Parathyroid adenoma (tissue), 2 donors: ENCODE data around the gene UBXN11.

ENCODE experiments used
- H2AFZ ChIP-seq: fragments of 300-600 bp; sonication (generic); one replicate; pipeline ENCODE4 v1.7.0; 2017; ENCODE audit warnings: antibody characterized with exemption, mild to moderate bottlenecking
- H3K27ac ChIP-seq: fragments of 300-600 bp; sonication (generic); one replicate; pipeline ENCODE4 v1.7.0; 2017
- H3K27me3 ChIP-seq: fragments of 300-600 bp; sonication (generic); one replicate; pipeline ENCODE4 v1.7.0; 2017; ENCODE audit warnings: low read length; ENCODE audit not compliant: control insufficient read depth, insufficient read depth
- H3K36me3 ChIP-seq: fragments of 300-600 bp; sonication (generic); one replicate; pipeline ENCODE4 v1.7.0; 2017; ENCODE audit warnings: low read length; ENCODE audit not compliant: control insufficient read depth, insufficient read depth
- H3K4me1 ChIP-seq: fragments of 300-600 bp; sonication (generic); one replicate; pipeline ENCODE4 v1.7.0; 2017; ENCODE audit warnings: control low read depth
- H3K4me2 ChIP-seq: fragments of 300-600 bp; sonication (generic); one replicate; pipeline ENCODE4 v1.7.0; 2017; ENCODE audit warnings: low read length
- H3K4me3 ChIP-seq: fragments of 300-600 bp; sonication (generic); one replicate; pipeline ENCODE4 v1.7.0; 2017; ENCODE audit warnings: low read depth, low read length
- H3K79me2 ChIP-seq: fragments of 300-600 bp; sonication (generic); one replicate; pipeline ENCODE4 v1.7.0; 2017; ENCODE audit warnings: control low read depth
- H3K9ac ChIP-seq: fragments of 300-600 bp; sonication (generic); one replicate; pipeline ENCODE4 v1.7.0; 2017; ENCODE audit warnings: mild to moderate bottlenecking
- H3K9me3 ChIP-seq: fragments of 300-600 bp; sonication (generic); one replicate; pipeline ENCODE4 v1.7.0; 2017; ENCODE audit warnings: low read length; ENCODE audit not compliant: control insufficient read depth
- TF ChIP-seq, protein P1 (sequence below): fragments of 300-600 bp; sonication (generic); IDR thresholded peaks from one replicate; pipeline ENCODE4 v1.7.0; 2017; ENCODE audit warnings: antibody characterized with exemption, mild to moderate bottlenecking
- donor health status: primary hyperparathyroidism.

Gene UBXN11

DNA sequence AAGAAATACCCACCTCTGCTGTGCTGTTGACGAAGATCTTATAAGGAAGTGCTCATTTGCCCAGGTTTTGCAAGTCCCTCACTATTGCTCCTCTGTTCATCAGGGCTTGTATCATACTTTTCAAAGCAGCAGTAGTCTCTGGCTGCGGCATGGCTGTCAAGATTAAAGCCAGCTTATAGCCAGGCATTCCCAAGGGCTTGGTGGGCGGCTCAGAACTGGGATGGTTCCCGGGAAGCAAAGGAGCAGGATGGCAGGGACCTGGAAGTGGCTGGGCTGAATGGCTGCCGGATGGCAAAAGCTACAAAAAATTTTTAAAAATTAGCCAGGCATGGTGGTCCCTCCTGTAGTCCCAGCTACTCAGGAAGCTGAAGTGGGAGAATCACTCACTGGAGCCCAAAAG, 43.2 kb downstream of the UBXN11 start:
- H3K79me2 ChIP-seq = no peaks in the 10 kb centered on the region
- no peak overlapping the region for H3K9ac ChIP-seq
- no peaks in the 10 kb centered on the region for H3K36me3 ChIP-seq

GRCh38 chr1:26259578-26259977, 46.9 kb downstream of the UBXN11 start:
- Histone ChIP-seq H3K4me1 (peaks cover 7% of the 10 kb centered on the region), H3K27me3 (no peaks in the 10 kb centered on the region), H3K27ac (no peak overlapping the region), H2AFZ (no peak overlapping the region), H3K9me3 (no peaks in the 10 kb centered on the region), H3K4me3 (no peak overlapping the region), H3K9ac (no peak overlapping the region), H3K4me2 (no peak overlapping the region), H3K79me2 (no peaks in the 10 kb centered on the region), H3K36me3 (no peaks in the 10 kb centered on the region)
- TF ChIP-seq, protein P1, sequence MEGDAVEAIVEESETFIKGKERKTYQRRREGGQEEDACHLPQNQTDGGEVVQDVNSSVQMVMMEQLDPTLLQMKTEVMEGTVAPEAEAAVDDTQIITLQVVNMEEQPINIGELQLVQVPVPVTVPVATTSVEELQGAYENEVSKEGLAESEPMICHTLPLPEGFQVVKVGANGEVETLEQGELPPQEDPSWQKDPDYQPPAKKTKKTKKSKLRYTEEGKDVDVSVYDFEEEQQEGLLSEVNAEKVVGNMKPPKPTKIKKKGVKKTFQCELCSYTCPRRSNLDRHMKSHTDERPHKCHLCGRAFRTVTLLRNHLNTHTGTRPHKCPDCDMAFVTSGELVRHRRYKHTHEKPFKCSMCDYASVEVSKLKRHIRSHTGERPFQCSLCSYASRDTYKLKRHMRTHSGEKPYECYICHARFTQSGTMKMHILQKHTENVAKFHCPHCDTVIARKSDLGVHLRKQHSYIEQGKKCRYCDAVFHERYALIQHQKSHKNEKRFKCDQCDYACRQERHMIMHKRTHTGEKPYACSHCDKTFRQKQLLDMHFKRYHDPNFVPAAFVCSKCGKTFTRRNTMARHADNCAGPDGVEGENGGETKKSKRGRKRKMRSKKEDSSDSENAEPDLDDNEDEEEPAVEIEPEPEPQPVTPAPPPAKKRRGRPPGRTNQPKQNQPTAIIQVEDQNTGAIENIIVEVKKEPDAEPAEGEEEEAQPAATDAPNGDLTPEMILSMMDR = no peak

More for the DNA sequence above, 43.2 kb downstream of the UBXN11 start:
- Histone ChIP-seq H3K27ac (no peak overlapping the region), H2AFZ (no peak overlapping the region), H3K4me3 (no peak overlapping the region), H3K27me3 (no peaks in the 10 kb centered on the region), H3K4me1 (no peaks in the 10 kb centered on the region), H3K4me2 (no peak overlapping the region), H3K9me3 (no peaks in the 10 kb centered on the region)
- TF ChIP-seq, protein P1 = no peak

- no peak overlapping the region for H3K9ac ChIP-seq
- no peak overlapping the region for H3K27ac ChIP-seq
- H3K4me1 ChIP-seq = peaks cover 7% of the 10 kb centered on the region
- no peak overlapping the region for H3K4me3 ChIP-seq
- no peaks in the 10 kb centered on the region for H3K27me3 ChIP-seq
- H3K4me2 ChIP-seq = no peak overlapping the region
- TF ChIP-seq, protein P1 = no peak
- no peaks in the 10 kb centered on the region for H3K36me3 ChIP-seq
- H3K9me3 ChIP-seq = no peaks in the 10 kb centered on the region
- no peaks in the 10 kb centered on the region for H3K79me2 ChIP-seq
- H2AFZ ChIP-seq = no peak overlapping the region
Measured at GRCh38 chr1:26259005-26259404, 47.4 kb downstream of the UBXN11 start.

- H3K4me3 ChIP-seq = no peak overlapping the region
Measured at GRCh38 chr1:26257222-26257621, 49.2 kb downstream of the UBXN11 start.

GRCh38 chr1:26254404-26254803, 52.0 kb downstream of the UBXN11 start:
- Histone ChIP-seq H2AFZ (no peak overlapping the region), H3K4me3 (no peak overlapping the region), H3K27me3 (no peaks in the 10 kb centered on the region), H3K36me3 (no peaks in the 10 kb centered on the region), H3K4me2 (no peak overlapping the region), H3K27ac (no peak overlapping the region), H3K4me1 (peaks cover 7% of the 10 kb centered on the region), H3K79me2 (no peaks in the 10 kb centered on the region), H3K9me3 (no peaks in the 10 kb centered on the region), H3K9ac (no peak overlapping the region)
- TF ChIP-seq, protein P1 = no peak

More at GRCh38 chr1:26257222-26257621, 49.2 kb downstream of the UBXN11 start:
- Histone ChIP-seq H2AFZ (no peak overlapping the region), H3K4me1 (peaks cover 7% of the 10 kb centered on the region), H3K79me2 (no peaks in the 10 kb centered on the region), H3K4me2 (no peak overlapping the region), H3K27me3 (no peaks in the 10 kb centered on the region), H3K9ac (no peak overlapping the region), H3K9me3 (no peaks in the 10 kb centered on the region), H3K36me3 (no peaks in the 10 kb centered on the region), H3K27ac (peak overlapping the region; percentile 74)
- TF ChIP-seq, protein P1 = no peak
